ENCODE results near the gene NSUN3.
"Not testable (repeated sequence)": the region's sequence is repeated elsewhere in the genome, so short reads cannot be mapped to it uniquely, and the experiment has no call there.

NSUN3 gene

DNA sequence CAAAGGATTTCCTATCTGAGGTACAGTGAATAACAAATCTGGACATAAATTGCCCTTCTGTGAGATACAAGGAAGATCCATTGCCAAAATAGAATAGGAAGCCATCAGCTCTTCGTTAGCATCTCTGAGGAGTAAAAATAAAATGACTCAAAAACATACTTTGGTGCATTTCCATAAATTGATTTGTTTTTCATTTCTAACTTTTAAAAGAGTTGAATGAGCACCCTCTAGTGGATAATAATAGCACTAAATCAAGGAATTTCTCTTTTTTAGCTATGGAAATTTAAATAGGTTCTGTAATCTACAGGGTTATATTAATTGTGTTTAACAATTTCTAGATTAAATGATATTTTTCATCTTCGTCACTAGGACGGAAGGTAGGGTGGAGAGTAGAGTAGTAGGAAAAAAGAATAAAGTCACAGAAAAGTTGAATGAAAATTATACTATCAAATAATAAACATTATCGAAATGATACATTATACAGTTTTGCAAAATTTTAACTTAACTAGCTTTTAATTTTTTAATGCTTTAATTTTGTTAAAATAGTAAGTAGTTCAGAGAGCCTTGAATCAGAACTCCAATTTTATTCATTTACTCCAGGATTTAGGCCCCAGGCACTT, 6.4 kb downstream of the NSUN3 start:
- FAIRE-seq: peak; percentile 97

DNA sequence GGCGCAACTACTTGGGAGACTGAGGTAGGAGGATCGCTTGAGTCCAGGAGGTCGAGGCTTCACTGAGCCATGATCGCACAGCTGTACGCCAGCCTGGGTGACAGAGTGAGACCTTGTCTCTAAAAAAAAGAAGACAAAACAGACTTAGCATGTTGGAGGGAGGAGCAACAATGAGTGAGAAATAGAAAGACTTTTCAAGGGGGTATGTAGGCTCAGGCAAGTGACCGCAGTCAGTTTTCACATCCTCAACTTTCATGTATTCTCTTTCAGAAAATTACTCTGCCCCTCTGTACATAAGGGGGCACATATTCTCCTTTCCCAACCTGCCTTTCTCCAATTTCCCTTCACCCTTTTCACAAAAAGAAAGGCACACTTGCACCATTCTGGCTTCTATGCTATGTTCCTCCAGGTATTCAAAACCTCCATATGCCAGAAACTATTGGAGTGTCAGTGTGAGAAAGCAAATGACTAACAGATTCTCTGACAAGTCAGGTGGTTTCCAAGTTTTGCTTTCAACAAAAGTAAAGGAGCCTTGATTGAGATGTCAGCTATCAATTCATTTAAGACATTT, 7.6 kb downstream of the NSUN3 start:
- no peak for FAIRE-seq

GRCh38 chr3:94071713-94072284, 8.9 kb downstream of the NSUN3 start:
- no peak for FAIRE-seq

DNA sequence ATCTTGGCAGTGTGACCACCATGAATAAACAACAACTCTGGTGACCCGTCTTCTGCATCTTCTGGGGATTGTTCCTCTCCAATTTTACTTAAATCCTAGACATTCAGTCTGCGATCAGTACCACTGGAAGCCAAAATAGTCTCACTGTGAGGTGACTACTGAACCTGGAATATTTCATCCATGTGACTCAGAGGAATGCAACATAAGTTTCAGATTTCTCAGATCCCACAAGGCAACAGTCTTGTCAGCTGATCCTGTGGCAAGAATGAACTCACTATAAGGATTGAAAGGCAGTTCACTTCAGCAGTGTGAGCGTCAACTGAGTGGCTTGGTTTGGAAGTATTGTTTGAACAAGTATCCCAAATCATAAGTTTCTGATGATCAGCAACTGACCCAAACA, 13.2 kb downstream of the NSUN3 start:
- FAIRE-seq: no peak

GRCh38 chr3:94080552-94080951, 17.7 kb downstream of the NSUN3 start:
- not testable (repeated sequence) for FAIRE-seq

DNA sequence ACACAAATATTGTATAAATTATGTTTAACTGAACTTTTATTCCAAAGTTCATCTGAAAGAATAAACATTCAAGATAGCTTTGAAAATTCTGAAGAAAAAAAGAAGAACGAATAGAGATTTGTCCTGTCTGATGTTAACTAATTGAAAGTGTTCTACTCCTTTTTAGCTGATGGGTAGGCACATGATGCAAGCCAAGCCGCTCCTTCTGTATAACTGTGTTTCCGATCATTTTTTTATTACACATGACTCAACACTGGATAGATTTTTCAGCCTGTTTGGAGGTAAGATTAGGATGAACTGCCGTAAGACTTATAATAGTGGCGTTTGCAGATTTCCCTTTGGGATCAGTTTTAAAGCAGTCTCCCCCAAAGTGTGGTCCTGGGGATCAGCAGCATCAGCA, 19.0 kb downstream of the NSUN3 start:
- no peak for FAIRE-seq

DNA sequence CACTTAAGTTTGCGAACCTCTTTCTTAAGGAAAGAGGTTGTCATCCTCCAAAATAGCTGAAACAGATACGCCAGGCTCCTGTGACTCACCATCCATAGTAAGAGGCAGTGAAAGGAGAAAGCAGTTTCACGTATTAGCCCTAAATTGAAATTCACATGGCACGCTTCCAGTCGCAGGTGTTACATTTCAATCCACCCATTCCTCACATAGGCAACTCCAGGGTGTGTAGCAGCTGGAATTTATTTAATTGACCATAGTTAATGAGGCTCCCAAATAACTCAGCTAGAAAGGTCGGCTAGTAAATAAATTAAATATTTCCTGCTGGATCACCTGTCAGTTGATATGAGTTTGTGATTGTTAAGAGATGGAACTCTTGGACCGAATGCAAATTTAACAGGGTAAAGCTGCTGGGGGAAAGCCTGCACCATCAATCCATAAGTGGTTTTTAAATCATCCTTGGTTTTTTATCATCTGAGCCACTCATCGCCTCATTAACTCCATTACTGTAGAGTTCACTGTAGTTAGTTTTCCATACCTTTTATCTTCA, 19.6 kb downstream of the NSUN3 start:
- no peak for FAIRE-seq

DNA sequence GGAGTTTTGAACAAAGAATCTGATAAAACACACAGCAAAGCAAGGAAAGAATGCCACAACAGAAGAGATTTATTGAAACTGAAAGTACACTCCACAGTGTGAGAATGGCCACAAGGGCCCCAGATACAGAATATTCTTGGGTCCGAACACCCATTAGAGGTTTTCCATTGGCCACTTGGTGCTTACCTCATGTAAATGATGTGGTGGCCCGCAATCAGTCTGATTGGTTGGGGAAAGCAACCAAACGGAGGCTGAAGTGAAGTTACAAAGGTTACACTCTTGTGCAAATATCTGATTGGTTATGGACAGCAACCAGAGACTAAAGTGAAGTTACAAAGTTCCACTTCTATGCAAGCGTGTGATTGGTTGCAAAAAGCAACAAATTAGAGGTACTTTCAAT, 20.4 kb downstream of the NSUN3 start:
- no peak for FAIRE-seq

- FAIRE-seq: no peak
Measured at GRCh38 chr3:94089126-94089525, 26.3 kb downstream of the NSUN3 start.

DNA sequence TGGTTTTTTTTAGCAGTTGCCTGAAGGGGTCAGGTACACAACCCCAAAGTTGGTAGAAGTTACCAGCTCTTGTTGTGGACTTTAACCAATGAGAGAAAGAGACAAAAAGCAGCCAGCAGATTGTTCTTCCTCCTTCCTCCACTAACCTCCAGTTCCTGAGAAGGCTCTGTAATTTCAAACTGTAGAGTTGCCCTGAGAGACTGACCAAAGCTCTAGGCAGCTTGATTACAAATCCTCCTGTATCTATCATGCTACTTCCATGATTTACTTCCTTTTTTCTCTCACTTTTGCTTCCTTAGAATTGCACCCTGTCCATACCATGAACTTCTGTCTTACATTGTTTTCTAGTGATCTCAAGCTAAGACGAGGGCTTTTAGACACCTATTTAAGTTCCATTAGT, 29.2 kb downstream of the NSUN3 start:
- no peak for FAIRE-seq

DNA sequence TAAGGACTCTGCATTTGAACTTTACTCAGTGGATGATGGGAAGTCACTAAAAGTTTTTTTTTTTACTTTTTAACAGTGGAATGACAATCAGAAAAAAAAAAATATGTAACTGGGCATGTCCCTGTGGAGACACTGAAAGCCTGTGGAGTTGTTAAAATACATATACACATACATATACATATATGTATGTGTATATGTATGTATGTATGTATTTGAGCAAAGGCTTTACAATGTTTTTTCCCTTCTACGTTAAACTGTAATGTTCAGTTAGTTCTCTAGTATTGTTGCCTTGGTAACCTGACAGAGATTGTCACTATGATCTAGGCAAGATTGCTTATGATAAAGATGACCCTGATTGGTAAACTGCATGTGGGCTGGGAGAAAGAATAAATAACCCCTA, 30.3 kb downstream of the NSUN3 start:
- no peak for FAIRE-seq

DNA sequence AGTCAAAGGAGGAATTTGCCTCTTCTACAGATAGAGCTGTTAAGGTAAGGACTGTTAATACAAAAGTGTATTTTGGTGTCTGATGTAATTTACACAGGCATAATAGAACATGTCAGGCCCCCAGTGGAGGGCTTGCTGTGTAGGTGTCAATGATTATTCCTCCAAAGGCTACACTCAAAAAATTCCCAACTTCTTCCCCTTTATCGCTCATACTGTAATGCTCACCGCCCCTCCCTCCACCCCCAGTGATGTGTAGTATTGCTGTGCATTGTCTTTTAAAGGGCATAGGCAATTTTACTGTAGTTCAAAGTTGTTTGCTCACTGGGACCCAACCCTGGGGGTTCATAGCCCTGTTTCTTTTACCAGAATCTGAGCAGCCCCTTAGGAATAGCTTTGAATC, 32.2 kb downstream of the NSUN3 start:
- FAIRE-seq: no peak

GRCh38 chr3:94098452-94098851, 35.6 kb downstream of the NSUN3 start:
- FAIRE-seq: no peak

GRCh38 chr3:94099311-94099710, 36.5 kb downstream of the NSUN3 start:
- no peak for FAIRE-seq

DNA sequence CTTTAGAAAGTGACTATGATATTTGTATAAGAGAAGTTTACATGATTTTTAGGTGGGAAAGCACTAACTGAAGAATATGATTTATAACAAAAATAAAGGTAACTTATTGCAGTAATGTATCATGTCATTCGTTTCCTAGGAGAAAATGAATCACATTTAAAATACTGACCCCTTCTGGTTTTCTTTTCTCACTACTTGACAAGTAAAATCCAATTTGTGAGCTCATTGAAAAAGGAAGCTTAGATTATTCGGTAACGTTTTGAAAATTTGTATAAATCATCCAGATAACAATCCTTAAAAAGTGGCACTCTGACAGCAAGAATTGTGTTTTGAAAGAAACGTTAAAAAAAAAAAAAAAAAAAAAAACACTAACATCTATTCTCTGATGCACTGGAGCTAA, 39.0 kb downstream of the NSUN3 start:
- no peak for FAIRE-seq

DNA sequence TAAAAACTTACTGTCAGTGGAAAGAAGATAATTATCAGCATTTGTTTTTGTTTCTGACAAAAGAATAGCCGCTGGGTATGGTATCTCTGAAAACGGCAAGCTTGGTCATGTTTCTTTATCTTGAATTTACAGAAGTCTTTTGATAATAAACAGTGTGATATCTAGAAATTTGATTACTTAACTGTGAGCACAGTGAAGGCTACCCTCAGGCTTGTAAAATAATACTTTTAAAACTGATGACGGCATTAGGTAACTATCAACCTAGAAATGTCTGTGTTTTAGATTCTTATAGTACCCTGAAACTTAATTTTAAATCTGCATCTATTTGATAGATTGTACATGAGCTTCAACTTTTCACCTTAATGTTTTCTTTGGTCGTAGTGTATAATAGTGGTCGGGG, 43.4 kb downstream of the NSUN3 start:
- no peak for FAIRE-seq

GRCh38 chr3:94110232-94110631, 47.4 kb downstream of the NSUN3 start:
- not testable (repeated sequence) for FAIRE-seq

- FAIRE-seq: no peak
Measured at GRCh38 chr3:94110854-94111253, 48.0 kb downstream of the NSUN3 start.

- no peak for FAIRE-seq
Measured at GRCh38 chr3:94114666-94115065, 51.8 kb downstream of the NSUN3 start.

DNA sequence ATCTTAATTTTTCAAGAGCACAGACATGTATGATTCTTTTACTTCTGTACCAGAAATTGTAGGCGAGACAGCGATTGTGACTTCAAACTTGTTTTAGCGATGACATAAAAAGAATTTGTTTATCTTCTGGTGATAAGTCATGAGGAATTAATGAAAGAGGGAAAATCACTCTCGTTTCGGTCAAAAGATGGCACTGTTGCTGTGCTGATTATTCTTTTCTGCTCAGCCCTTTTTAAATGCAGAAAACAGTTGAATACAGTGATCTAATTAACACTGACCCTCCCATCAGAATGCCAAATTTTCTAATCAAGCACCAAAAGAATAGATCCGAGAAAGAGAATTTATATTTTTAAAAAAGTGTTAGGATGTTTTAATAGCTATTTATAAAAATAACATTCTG, 52.6 kb downstream of the NSUN3 start:
- FAIRE-seq: peak; percentile 73

DNA sequence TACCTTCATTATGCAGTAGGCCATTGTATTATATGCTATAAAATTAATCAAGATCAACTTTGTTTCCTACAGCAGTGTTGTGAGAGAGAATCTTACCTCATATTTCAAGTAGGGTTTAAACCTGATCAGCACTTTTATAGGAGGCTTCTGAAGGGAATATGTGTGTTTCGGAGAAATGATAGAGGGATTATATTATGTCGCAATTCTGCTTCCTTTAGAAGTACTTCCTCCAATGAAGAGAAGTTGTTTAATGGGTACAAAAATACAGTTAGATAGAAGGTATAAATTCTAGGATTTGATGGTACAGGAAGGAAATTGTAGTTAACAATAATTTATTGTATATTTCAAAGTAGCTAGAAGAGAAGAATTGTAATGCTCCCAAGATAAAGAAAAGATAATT, 54.9 kb downstream of the NSUN3 start:
- FAIRE-seq: no peak

DNA sequence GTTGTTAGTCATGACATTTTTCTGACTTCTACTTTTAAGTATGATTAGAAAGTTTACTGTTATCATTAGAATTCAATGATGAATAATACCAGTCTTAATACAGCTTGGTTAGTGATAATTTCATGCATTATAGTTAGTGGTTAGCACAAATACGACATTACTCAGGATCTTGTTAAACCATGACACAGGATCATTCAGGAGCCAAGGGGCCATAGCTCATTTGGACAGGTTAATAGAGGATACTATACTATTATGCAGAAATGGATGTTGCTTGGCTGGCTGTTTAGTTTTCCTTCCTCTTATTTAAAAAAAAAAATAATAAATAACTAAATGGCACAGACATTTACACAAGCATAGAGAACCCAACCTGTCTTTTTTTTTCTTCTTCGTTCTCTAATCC, 55.5 kb downstream of the NSUN3 start:
- no peak for FAIRE-seq

DNA sequence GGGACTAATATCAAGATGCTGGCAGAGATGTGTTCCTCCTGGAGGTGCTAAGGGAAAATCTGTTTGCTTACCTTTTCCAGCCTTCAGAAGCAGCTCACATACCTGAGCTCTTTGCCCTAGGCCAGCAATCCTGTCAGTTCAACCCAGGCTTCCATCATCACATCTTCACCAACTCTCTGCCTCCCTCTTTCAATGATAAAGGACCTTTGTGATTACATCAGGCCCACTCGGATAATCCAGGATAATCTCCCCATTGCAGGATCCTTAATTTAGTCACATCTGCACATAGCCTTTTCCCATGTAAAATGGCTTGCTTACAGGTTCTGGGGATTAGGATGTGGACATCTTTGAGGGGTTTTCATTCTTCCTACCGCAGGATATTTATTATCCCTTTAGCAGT, 58.3 kb downstream of the NSUN3 start:
- no peak for FAIRE-seq

- no peak for FAIRE-seq
Measured at GRCh38 chr3:94127115-94127514, 64.3 kb downstream of the NSUN3 start.

GRCh38 chr3:94130690-94131089, 67.8 kb downstream of the NSUN3 start:
- no peak for FAIRE-seq

All from endometrium (tissue), 2 donors.